IPS-15b (cell line): ENCODE data around the gene AP3B1.

Experiments used
- H3K27me3 ChIP-seq: one replicate; pipeline ENCODE4 v1.6.1; 2013; ENCODE audit warnings: low read length; ENCODE audit not compliant: control insufficient read depth, insufficient read depth
- H3K36me3 ChIP-seq: one replicate; pipeline ENCODE4 v1.6.1; 2013; ENCODE audit warnings: low read length; ENCODE audit not compliant: control insufficient read depth, insufficient read depth
- H3K4me1 ChIP-seq: one replicate; pipeline ENCODE4 v1.6.1; 2013; ENCODE audit warnings: mild to moderate bottlenecking, low read length; ENCODE audit not compliant: control insufficient read depth, insufficient read depth
- H3K4me3 ChIP-seq: one replicate; pipeline ENCODE4 v1.5.1; 2013; ENCODE audit warnings: low read depth, low read length
- H3K9ac ChIP-seq: one replicate; pipeline ENCODE4 v1.6.1; 2013; ENCODE audit warnings: low read depth, mild to moderate bottlenecking, low read length
- H3K9me3 ChIP-seq: one replicate; pipeline ENCODE4 v1.6.1; 2013; ENCODE audit warnings: mild to moderate bottlenecking, low read length; ENCODE audit not compliant: control insufficient read depth, insufficient read depth

The AP3B1 gene, protein sequence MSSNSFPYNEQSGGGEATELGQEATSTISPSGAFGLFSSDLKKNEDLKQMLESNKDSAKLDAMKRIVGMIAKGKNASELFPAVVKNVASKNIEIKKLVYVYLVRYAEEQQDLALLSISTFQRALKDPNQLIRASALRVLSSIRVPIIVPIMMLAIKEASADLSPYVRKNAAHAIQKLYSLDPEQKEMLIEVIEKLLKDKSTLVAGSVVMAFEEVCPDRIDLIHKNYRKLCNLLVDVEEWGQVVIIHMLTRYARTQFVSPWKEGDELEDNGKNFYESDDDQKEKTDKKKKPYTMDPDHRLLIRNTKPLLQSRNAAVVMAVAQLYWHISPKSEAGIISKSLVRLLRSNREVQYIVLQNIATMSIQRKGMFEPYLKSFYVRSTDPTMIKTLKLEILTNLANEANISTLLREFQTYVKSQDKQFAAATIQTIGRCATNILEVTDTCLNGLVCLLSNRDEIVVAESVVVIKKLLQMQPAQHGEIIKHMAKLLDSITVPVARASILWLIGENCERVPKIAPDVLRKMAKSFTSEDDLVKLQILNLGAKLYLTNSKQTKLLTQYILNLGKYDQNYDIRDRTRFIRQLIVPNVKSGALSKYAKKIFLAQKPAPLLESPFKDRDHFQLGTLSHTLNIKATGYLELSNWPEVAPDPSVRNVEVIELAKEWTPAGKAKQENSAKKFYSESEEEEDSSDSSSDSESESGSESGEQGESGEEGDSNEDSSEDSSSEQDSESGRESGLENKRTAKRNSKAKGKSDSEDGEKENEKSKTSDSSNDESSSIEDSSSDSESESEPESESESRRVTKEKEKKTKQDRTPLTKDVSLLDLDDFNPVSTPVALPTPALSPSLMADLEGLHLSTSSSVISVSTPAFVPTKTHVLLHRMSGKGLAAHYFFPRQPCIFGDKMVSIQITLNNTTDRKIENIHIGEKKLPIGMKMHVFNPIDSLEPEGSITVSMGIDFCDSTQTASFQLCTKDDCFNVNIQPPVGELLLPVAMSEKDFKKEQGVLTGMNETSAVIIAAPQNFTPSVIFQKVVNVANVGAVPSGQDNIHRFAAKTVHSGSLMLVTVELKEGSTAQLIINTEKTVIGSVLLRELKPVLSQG

GRCh38 chr5:78294248-78295034 is at the start of gene AP3B1:
AP3B1 (minus strand) TSS chr5:78294698; CDS start chr5:78294579, 119 bp downstream.
- H3K9ac ChIP-seq = peak within 1 kb of the TSS; percentile 85
- no peaks in the 10 kb centered on the region for H3K27me3 ChIP-seq
- H3K9me3 ChIP-seq = no peaks in the 10 kb centered on the region
- peak within 1 kb of the TSS; percentile 94 for H3K4me3 ChIP-seq
- H3K36me3 ChIP-seq = no peaks in the 10 kb centered on the region
- peaks cover 3% of the 10 kb centered on the region for H3K4me1 ChIP-seq

DNA sequence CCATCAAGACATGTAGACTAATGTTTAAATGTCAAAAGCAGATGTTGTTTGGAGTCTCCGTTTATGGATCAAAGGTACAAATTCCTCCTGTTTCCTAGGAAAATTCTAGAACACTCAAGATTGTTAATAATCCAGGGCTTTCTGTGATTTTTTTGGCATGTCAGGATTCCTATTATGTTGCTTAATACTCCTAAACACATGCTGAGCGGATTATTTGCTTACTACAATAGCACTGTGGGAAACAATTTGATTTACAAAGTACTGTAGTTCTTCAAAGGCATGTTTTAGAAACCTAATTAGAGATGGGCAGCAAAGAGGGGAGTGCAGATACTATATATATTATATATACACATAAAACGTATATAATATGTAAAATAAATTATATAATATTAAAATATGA is 46.9 kb upstream of the AP3B1 start:
- no peaks in the 10 kb centered on the region for H3K36me3 ChIP-seq
- peaks cover 44% of the 10 kb centered on the region for H3K27me3 ChIP-seq
- H3K4me1 ChIP-seq = no peaks in the 10 kb centered on the region
- no peaks in the 10 kb centered on the region for H3K9me3 ChIP-seq
- H3K9ac ChIP-seq = no peak overlapping the region
- no peak overlapping the region for H3K4me3 ChIP-seq

- Histone ChIP-seq H3K36me3 (no peaks in the 10 kb centered on the region), H3K9ac (no peak overlapping the region), H3K27me3 (peaks cover 41% of the 10 kb centered on the region), H3K4me1 (no peaks in the 10 kb centered on the region), H3K9me3 (no peaks in the 10 kb centered on the region), H3K4me3 (no peak overlapping the region)
These were observed 45.3 kb upstream of the AP3B1 start for GRCh38 chr5:78339617-78340436.

GRCh38 chr5:78336698-78337097 is 42.2 kb upstream of the AP3B1 start:
- Histone ChIP-seq H3K4me1 (no peaks in the 10 kb centered on the region), H3K9ac (no peak overlapping the region), H3K4me3 (no peak overlapping the region), H3K27me3 (peaks cover 23% of the 10 kb centered on the region), H3K9me3 (no peaks in the 10 kb centered on the region), H3K36me3 (no peaks in the 10 kb centered on the region)

DNA sequence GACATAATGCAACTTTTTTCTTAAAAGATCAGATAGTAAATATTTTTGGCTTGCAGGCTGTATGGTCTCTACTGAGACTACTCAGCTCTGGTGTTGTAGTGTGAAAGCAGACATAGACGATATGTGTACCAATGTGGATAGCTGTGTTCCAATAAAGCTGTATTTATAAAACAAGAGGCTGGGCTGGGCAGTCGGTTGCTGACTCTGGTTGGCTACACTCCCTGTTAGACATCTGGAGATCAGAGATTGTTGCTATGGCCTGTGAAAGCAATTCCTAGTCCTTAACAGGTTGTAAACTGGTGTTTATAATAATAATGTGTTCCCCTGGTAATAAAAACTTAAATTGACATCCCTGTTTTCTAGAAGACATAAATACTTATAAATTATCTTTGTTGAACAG is 41.5 kb upstream of the AP3B1 start:
- Histone ChIP-seq H3K4me1 (no peaks in the 10 kb centered on the region), H3K36me3 (no peaks in the 10 kb centered on the region), H3K9ac (no peak overlapping the region), H3K4me3 (no peak overlapping the region), H3K27me3 (peaks cover 19% of the 10 kb centered on the region), H3K9me3 (no peaks in the 10 kb centered on the region)

DNA sequence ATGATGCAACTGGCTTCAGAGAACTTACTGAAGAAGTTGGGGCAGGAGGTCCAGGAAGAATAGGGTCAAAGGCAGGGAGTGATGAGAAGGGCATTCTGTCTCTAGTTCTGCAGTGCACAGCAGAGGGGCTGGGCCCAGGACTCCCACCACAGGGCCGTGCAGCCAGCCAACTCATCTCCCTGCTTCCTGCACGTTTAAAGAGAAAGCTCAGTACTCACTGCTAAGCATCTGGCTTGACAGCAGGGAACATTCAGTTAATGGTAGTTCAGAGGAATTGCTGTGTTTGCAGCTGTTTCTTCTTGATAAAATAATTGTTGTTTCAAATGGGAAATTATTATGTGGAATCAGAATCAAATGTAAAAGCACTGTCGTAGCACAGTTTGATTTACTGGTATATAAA is 40.3 kb upstream of the AP3B1 start:
- H3K4me3 ChIP-seq = no peak overlapping the region
- H3K36me3 ChIP-seq = no peaks in the 10 kb centered on the region
- H3K27me3 ChIP-seq = peaks cover 7% of the 10 kb centered on the region
- no peaks in the 10 kb centered on the region for H3K9me3 ChIP-seq
- H3K4me1 ChIP-seq = no peaks in the 10 kb centered on the region
- no peak overlapping the region for H3K9ac ChIP-seq

DNA sequence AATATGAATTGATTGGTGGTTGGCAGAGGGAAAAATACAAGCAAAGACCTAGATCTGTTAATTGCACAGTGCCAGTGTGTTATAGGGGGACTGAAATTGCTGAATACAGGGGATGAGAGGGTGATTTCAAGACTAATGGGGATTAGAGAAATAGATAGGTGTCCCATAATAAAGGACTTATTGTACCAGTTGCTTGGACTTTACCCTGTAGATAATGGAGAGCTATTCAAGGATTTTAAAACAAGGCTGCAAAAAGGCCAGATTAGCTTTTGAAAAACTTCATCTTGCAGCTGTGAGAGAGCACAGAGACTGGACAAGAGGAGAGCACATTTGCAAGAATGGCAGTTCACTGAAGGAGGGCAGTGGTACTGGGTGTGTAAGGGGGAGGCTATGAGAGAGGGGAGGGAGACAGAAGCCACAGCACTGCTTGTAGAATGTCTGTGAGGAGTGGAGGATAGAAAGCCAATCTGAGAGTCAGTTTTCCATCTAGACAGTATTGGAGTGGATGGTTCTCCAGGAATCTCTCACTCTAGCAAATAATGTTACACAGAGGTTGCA is 37.1 kb upstream of the AP3B1 start:
- H3K27me3 ChIP-seq = no peaks in the 10 kb centered on the region
- no peaks in the 10 kb centered on the region for H3K36me3 ChIP-seq
- H3K4me3 ChIP-seq = no peak overlapping the region
- peaks cover 6% of the 10 kb centered on the region for H3K4me1 ChIP-seq
- no peak overlapping the region for H3K9ac ChIP-seq
- no peaks in the 10 kb centered on the region for H3K9me3 ChIP-seq

- H3K4me1 ChIP-seq = peaks cover 6% of the 10 kb centered on the region
- no peaks in the 10 kb centered on the region for H3K27me3 ChIP-seq
- no peak overlapping the region for H3K9ac ChIP-seq
- no peak overlapping the region for H3K4me3 ChIP-seq
- H3K9me3 ChIP-seq = no peaks in the 10 kb centered on the region
- no peaks in the 10 kb centered on the region for H3K36me3 ChIP-seq
These were observed 34.2 kb upstream of the AP3B1 start for GRCh38 chr5:78328585-78329173.

DNA sequence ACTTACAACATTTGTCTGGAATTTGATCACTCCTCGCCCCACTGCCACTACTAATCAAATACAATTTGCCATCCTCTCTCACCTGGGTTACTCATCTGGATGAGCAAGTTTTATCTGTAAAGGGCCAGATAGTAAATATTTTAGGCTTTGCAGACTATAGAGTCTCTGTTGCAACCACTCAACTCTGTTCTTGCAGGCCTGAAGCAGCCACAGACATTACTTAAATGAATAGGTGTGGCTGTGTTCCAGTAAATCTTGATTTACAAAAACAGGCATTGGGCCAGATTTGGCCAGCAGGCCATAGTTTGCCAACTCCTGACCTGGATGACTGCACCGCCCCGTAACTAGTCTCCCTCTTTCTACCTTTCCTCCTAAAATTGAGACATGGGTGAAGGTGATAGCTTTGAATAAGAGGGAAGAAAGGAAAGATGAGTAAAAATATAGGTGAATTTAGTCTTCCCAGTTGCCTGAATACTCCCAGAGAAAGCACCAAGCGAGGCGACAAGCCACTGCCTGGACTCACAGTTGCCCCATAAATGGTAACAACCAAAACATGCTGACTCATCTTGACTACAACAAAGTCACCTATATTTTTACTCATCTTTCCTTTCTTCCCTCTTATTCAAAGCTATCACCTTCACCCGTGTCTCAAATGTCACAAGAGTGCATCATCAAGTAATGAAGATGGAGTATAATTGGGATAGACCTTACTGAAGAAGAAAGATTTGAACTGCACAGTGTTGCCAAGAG is 33.4 kb upstream of the AP3B1 start:
- H3K9me3 ChIP-seq = no peaks in the 10 kb centered on the region
- H3K9ac ChIP-seq = no peak overlapping the region
- H3K4me1 ChIP-seq = peaks cover 6% of the 10 kb centered on the region
- no peaks in the 10 kb centered on the region for H3K27me3 ChIP-seq
- H3K36me3 ChIP-seq = no peaks in the 10 kb centered on the region
- no peak overlapping the region for H3K4me3 ChIP-seq

DNA sequence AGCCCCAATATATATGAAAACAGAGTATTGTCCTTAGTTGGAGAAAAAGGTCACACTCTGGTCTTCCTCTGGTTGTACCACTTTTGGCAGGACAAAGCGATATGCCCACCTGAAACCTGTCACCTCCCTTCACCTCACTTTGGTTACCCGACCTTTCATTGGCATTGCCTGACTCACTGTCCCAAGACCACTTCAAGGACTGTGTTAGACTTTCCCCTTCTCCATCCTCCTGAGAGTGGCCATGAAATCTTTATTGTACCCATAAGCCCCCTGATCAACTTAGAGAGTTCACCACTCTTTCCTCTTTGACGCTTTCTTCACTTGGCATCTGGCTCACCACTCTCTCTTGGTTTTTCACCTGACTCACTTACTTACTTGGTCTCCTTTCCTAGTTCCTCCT is 32.4 kb upstream of the AP3B1 start:
- no peaks in the 10 kb centered on the region for H3K9me3 ChIP-seq
- no peaks in the 10 kb centered on the region for H3K27me3 ChIP-seq
- no peaks in the 10 kb centered on the region for H3K36me3 ChIP-seq
- peaks cover 6% of the 10 kb centered on the region for H3K4me1 ChIP-seq
- no peak overlapping the region for H3K4me3 ChIP-seq
- no peak overlapping the region for H3K9ac ChIP-seq
